ENCODE results near the gene PAM.

PAM gene

DNA sequence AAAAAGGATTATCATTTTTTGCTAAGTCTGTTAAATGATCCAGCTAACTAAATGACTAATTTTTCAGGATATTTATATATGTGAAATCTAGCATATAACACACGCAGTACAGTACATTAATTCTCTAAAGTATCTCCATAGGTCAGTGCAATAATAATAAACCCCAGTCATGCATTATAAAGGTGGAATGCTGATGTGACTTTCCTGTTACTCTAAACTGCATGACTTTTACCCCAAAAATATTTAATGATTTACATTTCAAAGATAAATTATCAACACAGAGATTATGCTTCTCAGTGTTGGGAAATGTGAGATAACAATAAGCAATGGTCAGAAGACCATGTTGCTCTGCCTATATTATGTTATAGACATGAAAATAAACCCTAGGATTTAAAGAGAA lies 34.1 kb upstream of the PAM start:
- Histone ChIP-seq H3K36me3 (ENCODE audit: insufficient read depth, low read length) (no peaks in the 10 kb centered on the region), H3K4me3 (no peak overlapping the region), H3K9ac (ENCODE audit: insufficient read length) (no peak overlapping the region), H3K27ac (no peak overlapping the region), H3K9me3 (ENCODE audit: low read depth, low read length) (no peaks in the 10 kb centered on the region)
- DNase-seq (ENCODE audit: low read depth, low spot score) = no peak
- TF ChIP-seq EZH2 (IDR thresholded peaks at IDR 0.05) (no peak), FOXP2 (optimal IDR thresholded peaks at IDR 0.05; ENCODE audit: control extremely low read depth, extremely low read length, insufficient read depth) (no peak), POLR2AphosphoS5 (IDR thresholded peaks at IDR 0.05; ENCODE audit: borderline replicate concordance, low read depth, low read length) (no peak)

DNA sequence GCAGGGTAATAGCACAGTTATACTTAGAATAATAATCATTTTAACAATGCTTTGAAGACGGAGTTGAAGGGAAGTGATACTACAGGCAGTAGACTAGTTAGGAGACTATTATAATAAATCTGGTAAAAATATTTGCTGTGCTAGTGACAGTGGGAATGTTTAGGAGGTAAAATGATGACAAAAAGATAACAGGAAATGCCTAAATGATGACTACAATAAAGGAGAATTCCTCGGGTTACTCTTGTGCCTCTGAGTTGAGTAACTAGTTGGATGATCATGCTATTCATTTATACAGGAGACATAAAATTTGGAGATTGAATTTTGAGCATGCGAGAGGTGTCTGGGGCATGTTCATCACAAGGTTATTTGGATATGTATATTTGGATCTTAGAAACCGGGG lies 32.2 kb upstream of the PAM start:
- no peak for TF ChIP-seq FOXP2 (optimal IDR thresholded peaks at IDR 0.05; ENCODE audit: control extremely low read depth, extremely low read length, insufficient read depth)
- no peaks in the 10 kb centered on the region for H3K9me3 ChIP-seq (ENCODE audit: low read depth, low read length)
- no peak for DNase-seq (ENCODE audit: low read depth, low spot score)
- H3K27ac ChIP-seq = no peak overlapping the region
- no peaks in the 10 kb centered on the region for H3K36me3 ChIP-seq (ENCODE audit: insufficient read depth, low read length)
- no peak overlapping the region for H3K9ac ChIP-seq (ENCODE audit: insufficient read length)
- H3K4me3 ChIP-seq = no peak overlapping the region

DNA sequence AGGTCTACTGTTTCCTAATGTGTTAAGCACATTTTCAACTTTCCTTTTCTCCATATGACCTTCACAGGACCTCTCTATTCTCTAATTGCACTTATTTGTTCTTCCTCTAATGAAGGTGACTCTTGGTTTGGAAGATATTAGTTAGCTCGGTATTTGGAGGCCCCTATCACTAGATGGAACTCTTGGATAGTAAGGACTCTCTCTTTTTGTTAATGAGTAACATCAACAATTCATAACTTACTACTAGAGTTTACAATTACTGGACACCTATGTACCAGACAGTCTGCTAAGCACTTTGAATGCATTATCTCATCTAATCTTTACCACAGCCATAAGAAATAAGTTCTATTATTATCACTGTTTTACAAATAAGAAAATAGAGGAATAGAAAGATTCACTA lies 23.4 kb upstream of the PAM start:
- Histone ChIP-seq H3K9ac (ENCODE audit: insufficient read length) (no peak overlapping the region), H3K27ac (no peak overlapping the region), H3K36me3 (ENCODE audit: insufficient read depth, low read length) (no peaks in the 10 kb centered on the region), H3K9me3 (ENCODE audit: low read depth, low read length) (no peaks in the 10 kb centered on the region), H3K4me3 (no peak overlapping the region)
- TF ChIP-seq EZH2 (IDR thresholded peaks at IDR 0.05) = no peak
- TF ChIP-seq FOXP2 (optimal IDR thresholded peaks at IDR 0.05; ENCODE audit: control extremely low read depth, extremely low read length, insufficient read depth) = no peak
- TF ChIP-seq POLR2AphosphoS5 (IDR thresholded peaks at IDR 0.05; ENCODE audit: borderline replicate concordance, low read depth, low read length) = no peak
- DNase-seq (ENCODE audit: low read depth, low spot score) = no peak

DNA sequence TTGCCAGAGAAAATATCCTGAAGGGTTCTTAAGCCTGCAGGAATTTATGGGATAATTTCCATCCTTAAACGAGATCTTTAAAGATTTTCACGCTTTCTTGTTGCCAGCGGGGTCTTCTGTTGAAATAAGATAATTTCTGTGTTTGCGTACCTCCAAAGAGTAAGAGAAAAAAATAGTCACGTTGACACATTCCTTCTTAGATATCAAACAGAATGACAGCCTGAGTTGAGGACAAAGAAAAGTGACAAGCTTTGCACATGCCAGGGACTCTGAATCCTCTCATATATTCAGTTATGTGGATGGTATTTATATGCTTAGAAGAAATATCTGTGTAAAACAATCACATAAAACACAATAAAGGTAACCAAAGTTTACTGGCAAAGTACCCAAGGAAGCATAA lies 21.6 kb upstream of the PAM start:
- Histone ChIP-seq H3K4me3 (no peak overlapping the region), H3K9ac (ENCODE audit: insufficient read length) (no peak overlapping the region), H3K9me3 (ENCODE audit: low read depth, low read length) (no peaks in the 10 kb centered on the region), H3K36me3 (ENCODE audit: insufficient read depth, low read length) (no peaks in the 10 kb centered on the region), H3K27ac (no peak overlapping the region)
- TF ChIP-seq POLR2AphosphoS5 (IDR thresholded peaks at IDR 0.05; ENCODE audit: borderline replicate concordance, low read depth, low read length) (no peak), FOXP2 (optimal IDR thresholded peaks at IDR 0.05; ENCODE audit: control extremely low read depth, extremely low read length, insufficient read depth) (no peak), EZH2 (IDR thresholded peaks at IDR 0.05) (no peak)
- no peak for DNase-seq (ENCODE audit: low read depth, low spot score)

DNA sequence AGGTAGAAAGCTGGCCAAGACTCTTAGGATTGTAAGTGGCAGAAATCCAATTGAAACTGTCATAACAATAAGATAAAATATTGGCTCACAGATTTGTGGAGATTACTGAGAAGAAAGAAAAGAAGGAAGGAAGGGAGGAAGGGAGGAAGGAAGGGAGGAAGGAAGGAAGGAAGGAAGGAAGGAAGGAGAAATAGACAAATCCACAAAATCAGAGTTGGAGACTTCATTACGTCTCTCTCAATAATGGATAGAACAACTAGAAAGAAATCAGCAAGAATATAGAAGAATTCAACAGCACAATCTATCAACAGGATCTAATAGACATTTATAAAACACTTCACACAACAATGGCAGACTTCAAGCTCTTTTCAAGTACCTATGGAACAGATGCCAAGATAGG lies 17.9 kb upstream of the PAM start:
- no peaks in the 10 kb centered on the region for H3K36me3 ChIP-seq (ENCODE audit: insufficient read depth, low read length)
- no peak overlapping the region for H3K9ac ChIP-seq (ENCODE audit: insufficient read length)
- TF ChIP-seq POLR2AphosphoS5 (IDR thresholded peaks at IDR 0.05; ENCODE audit: borderline replicate concordance, low read depth, low read length) (no peak), FOXP2 (optimal IDR thresholded peaks at IDR 0.05; ENCODE audit: control extremely low read depth, extremely low read length, insufficient read depth) (no peak), EZH2 (IDR thresholded peaks at IDR 0.05) (no peak)
- H3K27ac ChIP-seq = no peak overlapping the region
- no peak for DNase-seq (ENCODE audit: low read depth, low spot score)
- H3K4me3 ChIP-seq = no peak overlapping the region
- no peaks in the 10 kb centered on the region for H3K9me3 ChIP-seq (ENCODE audit: low read depth, low read length)

DNA sequence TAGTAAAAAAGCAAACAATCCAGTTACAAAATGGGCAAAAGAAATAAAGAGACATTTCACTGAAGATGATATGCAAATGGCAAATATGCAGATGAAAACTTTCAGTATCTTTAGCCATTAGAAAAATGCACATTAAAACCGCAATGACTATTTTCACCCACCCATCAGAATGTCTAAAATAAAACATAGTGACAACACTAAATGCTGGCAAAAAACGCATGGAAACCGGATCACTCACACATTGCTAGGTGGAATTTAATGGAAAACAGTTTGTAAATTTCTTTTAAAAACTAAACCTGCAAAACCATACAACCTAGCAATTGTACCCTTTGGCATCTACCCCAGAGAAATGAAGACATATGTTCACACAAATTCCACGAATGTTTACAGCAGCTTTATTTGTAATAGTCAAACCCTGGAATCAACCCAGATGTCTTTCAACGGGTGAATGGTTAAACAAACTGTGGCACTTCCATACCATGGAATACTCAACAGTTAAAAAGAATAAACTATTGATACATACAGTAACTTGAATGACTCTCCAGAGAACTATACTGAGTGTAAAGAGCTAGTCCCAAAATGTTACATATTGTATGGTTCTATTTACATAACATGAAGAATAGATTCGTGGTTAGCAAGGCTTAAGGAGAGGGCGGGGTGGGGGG lies 17.2 kb upstream of the PAM start:
- no peak for TF ChIP-seq EZH2 (IDR thresholded peaks at IDR 0.05)
- TF ChIP-seq FOXP2 (optimal IDR thresholded peaks at IDR 0.05; ENCODE audit: control extremely low read depth, extremely low read length, insufficient read depth) = no peak
- no peak for TF ChIP-seq POLR2AphosphoS5 (IDR thresholded peaks at IDR 0.05; ENCODE audit: borderline replicate concordance, low read depth, low read length)
- Histone ChIP-seq H3K27ac (no peak overlapping the region), H3K9me3 (ENCODE audit: low read depth, low read length) (no peaks in the 10 kb centered on the region), H3K36me3 (ENCODE audit: insufficient read depth, low read length) (no peaks in the 10 kb centered on the region), H3K9ac (ENCODE audit: insufficient read length) (no peak overlapping the region), H3K4me3 (no peak overlapping the region)
- no peak for DNase-seq (ENCODE audit: low read depth, low spot score)

DNA sequence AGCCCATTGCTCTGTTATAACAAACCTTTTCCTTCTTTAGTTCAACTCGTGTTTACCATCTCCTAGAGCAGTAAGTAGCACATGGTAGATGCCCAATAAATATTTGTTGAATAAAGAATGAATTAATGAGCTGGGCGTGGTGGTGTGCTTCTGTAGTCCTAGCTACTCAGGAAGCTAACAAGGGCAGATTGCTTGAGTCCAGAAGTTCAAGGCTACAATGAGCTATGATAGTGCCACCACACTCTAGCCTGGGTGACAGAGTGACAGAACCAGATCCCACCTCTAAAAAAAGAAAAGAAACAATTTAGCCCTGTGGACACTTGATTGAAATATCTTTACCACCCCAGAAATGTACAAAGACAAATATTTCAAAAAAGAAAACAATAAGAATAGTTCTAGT lies 14.6 kb upstream of the PAM start:
- no peak for DNase-seq (ENCODE audit: low read depth, low spot score)
- no peak for TF ChIP-seq FOXP2 (optimal IDR thresholded peaks at IDR 0.05; ENCODE audit: control extremely low read depth, extremely low read length, insufficient read depth)
- no peak for TF ChIP-seq EZH2 (IDR thresholded peaks at IDR 0.05)
- no peak for TF ChIP-seq POLR2AphosphoS5 (IDR thresholded peaks at IDR 0.05; ENCODE audit: borderline replicate concordance, low read depth, low read length)

DNA sequence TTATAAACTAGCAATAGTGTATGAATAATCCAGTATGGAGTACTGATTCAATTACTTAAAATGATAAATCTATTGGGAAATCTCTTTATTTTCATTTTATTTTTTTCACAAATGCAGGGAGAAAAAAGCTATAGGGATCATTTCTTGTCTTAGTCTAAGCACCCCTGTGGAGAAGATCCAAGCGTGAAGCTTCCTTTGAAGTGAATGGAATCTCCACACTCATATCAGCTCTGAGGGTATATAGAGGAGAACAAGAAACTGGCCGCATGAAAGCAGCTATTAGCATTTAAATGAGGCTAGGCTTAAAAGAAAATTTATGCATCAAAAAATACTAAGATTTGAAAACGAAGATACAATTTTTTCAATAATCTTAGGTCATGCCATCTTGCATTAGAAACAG lies 12.9 kb upstream of the PAM start:
- H3K4me3 ChIP-seq = no peak overlapping the region
- TF ChIP-seq FOXP2 (optimal IDR thresholded peaks at IDR 0.05; ENCODE audit: control extremely low read depth, extremely low read length, insufficient read depth) (no peak), EZH2 (IDR thresholded peaks at IDR 0.05) (no peak), POLR2AphosphoS5 (IDR thresholded peaks at IDR 0.05; ENCODE audit: borderline replicate concordance, low read depth, low read length) (no peak)
- H3K27ac ChIP-seq = no peak overlapping the region
- no peak for DNase-seq (ENCODE audit: low read depth, low spot score)
- H3K36me3 ChIP-seq (ENCODE audit: insufficient read depth, low read length) = no peaks in the 10 kb centered on the region
- H3K9me3 ChIP-seq (ENCODE audit: low read depth, low read length) = no peaks in the 10 kb centered on the region
- H3K9ac ChIP-seq (ENCODE audit: insufficient read length) = no peak overlapping the region

More for the DNA sequence above, 14.6 kb upstream of the PAM start:
- no peak overlapping the region for H3K9ac ChIP-seq (ENCODE audit: insufficient read length)
- no peaks in the 10 kb centered on the region for H3K36me3 ChIP-seq (ENCODE audit: insufficient read depth, low read length)
- H3K27ac ChIP-seq = no peak overlapping the region
- no peak overlapping the region for H3K4me3 ChIP-seq
- no peaks in the 10 kb centered on the region for H3K9me3 ChIP-seq (ENCODE audit: low read depth, low read length)

DNA sequence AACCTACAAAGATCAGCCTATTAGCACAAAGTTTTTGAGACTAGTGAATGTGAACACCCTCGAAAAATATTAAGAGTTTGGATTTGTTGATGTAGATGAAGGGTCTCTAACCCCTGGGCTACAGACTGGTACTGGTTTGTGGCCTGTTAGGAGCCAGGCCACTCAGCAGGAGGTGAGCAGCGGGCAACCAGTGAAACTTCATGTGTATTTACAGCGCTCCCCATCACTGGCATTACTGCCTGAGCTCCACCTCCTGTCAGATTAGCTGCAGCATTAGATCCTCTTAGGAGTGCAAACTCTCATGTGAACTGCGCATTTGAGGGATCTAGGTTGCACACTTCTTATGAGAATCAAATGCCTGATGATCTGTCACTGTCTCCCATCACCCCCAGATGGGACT lies 11.2 kb upstream of the PAM start:
- no peak overlapping the region for H3K9ac ChIP-seq (ENCODE audit: insufficient read length)
- TF ChIP-seq FOXP2 (optimal IDR thresholded peaks at IDR 0.05; ENCODE audit: control extremely low read depth, extremely low read length, insufficient read depth) (no peak), POLR2AphosphoS5 (IDR thresholded peaks at IDR 0.05; ENCODE audit: borderline replicate concordance, low read depth, low read length) (no peak), EZH2 (IDR thresholded peaks at IDR 0.05) (no peak)
- H3K36me3 ChIP-seq (ENCODE audit: insufficient read depth, low read length) = no peaks in the 10 kb centered on the region
- no peak overlapping the region for H3K4me3 ChIP-seq
- no peaks in the 10 kb centered on the region for H3K9me3 ChIP-seq (ENCODE audit: low read depth, low read length)
- DNase-seq (ENCODE audit: low read depth, low spot score) = no peak
- no peak overlapping the region for H3K27ac ChIP-seq
